Activated CD4-positive, alpha-beta T cell treated with anti-CD3 and anti-CD28 coated beads for 36 hours (primary cell): ENCODE results near the gene SFRP2. TPM values are rescaled to one million over a fixed set of nuclear protein-coding genes. Genes with fewer than 3 reads are reported as not detected.

ENCODE experiments used
- ATAC-seq: fragments of 200-7000 bp; cut with Tn5 transposase; one replicate; pipeline ENCODE4 v1.10.0; 2021; ENCODE audit warnings: mild to moderate bottlenecking, moderate library complexity
- CTCF ChIA-PET: fragments of 350-600 bp; sonication (Branson Sonifier 250); formaldehyde crosslinking; loops from one replicate; lab custom pipeline; 2021; ENCODE audit warnings: antibody characterized with exemption; lab: Charles Lee
- POLR2A ChIA-PET: fragments of 350-600 bp; sonication (Branson Sonifier 250); formaldehyde crosslinking; loops from one replicate; lab custom pipeline; 2021; ENCODE audit warnings: antibody characterized with exemption, inconsistent platforms; lab: Charles Lee
- DNase-seq: peaks from one replicate; pipeline ENCODE4 v3.0.0-alpha.2; 2020
- H3K27ac Mint-ChIP-seq: one replicate; pipeline ENCODE4 v1.8.0; 2021; ENCODE audit warnings: mixed read lengths
- H3K27me3 Mint-ChIP-seq: one replicate; pipeline ENCODE4 v1.8.0; 2021; ENCODE audit warnings: mixed read lengths
- H3K36me3 Mint-ChIP-seq: one replicate; pipeline ENCODE4 v1.8.0; 2021; ENCODE audit warnings: low read depth, mixed read lengths
- H3K4me1 Mint-ChIP-seq: one replicate; pipeline ENCODE4 v1.8.0; 2021; ENCODE audit warnings: mixed read lengths
- H3K4me3 Mint-ChIP-seq: one replicate; pipeline ENCODE4 v1.8.0; 2021; ENCODE audit warnings: mild to moderate bottlenecking, moderate library complexity, mixed read lengths
- H3K9me3 Mint-ChIP-seq: one replicate; pipeline ENCODE4 v1.8.0; 2021; ENCODE audit warnings: low read depth, mixed read lengths
- intact Hi-C, 2 experiments: fragments of 100-400 bp; cut with DNase I in 1 of 2; cut with micrococcal nuclease in 1 of 2; formaldehyde crosslinking; loops; one replicate each; pipeline versions ENCODE4 v1.14.2 to v1.15.1; 2022 to 2024; cut with DNase I, micrococcal nuclease
- total RNA-seq, 2 experiments: library from RNA; stranded (reverse); gene quantifications; one replicate each; pipeline ENCODE4 v1.2.3, GENCODE V29; 2021

SFRP2 gene, protein sequence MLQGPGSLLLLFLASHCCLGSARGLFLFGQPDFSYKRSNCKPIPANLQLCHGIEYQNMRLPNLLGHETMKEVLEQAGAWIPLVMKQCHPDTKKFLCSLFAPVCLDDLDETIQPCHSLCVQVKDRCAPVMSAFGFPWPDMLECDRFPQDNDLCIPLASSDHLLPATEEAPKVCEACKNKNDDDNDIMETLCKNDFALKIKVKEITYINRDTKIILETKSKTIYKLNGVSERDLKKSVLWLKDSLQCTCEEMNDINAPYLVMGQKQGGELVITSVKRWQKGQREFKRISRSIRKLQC
- not detected for total RNA-seq

DNA sequence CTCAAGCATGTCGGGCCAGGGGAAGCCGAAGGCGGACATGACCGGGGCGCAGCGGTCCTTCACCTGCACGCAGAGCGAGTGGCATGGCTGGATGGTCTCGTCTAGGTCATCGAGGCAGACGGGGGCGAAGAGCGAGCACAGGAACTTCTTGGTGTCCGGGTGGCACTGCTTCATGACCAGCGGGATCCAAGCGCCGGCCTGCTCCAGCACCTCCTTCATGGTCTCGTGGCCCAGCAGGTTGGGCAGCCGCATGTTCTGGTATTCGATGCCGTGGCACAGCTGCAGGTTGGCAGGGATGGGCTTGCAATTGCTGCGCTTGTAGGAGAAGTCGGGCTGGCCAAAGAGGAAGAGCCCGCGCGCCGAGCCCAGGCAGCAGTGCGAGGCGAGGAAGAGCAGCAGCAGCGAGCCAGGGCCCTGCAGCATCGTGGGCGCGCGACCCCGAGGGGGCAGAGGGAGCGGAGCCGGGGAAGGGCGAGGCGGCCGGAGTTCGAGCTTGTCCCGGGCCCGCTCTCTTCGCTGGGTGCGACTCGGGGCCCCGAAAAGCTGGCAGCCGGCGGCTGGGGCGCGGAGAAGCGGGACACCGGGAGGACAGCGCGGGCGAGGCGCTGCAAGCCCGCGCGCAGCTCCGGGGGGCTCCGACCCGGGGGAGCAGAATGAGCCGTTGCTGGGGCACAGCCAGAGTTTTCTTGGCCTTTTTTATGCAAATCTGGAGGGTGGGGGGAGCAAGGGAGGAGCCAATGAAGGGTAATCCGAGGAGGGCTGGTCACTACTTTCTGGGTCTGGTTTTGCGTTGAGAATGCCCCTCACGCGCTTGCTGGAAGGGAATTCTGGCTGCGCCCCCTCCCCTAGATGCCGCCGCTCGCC is at the start of gene SFRP2:
Gene SFRP2, minus strand, starts transcription at position 671 of the 864 bp plus-strand sequence. Its CDS starts 248 bp downstream, at position 423.
- ChIA-PET CTCF (interaction anchor here (3.2 kb wide), 1 partner anchor 230 kb away, joined by 16 read pairs; no protein-coding TSS in a partner anchor), POLR2A (no interaction called here)
- Mint-ChIP-seq H3K27me3 (peaks cover 72% of the 10 kb centered on the region), H3K4me3 (peak within 1 kb of the TSS; percentile 57), H3K4me1 (peaks cover 45% of the 10 kb centered on the region), H3K27ac (no peak within 1 kb of the TSS), H3K9me3 (no peaks in the 10 kb centered on the region), H3K36me3 (no peaks in the 10 kb centered on the region)
- ATAC-seq (no peak), DNase-seq (peak; percentile 29)
- intact Hi-C loops: loop anchor here (5.0 to 10.0 kb wide), 6 partner anchors 524 to 836 kb away; partner anchors contain the start of genes DCHS2 (in 2 of the 2) and PLRG1 (in 1 of the 2)

DNA sequence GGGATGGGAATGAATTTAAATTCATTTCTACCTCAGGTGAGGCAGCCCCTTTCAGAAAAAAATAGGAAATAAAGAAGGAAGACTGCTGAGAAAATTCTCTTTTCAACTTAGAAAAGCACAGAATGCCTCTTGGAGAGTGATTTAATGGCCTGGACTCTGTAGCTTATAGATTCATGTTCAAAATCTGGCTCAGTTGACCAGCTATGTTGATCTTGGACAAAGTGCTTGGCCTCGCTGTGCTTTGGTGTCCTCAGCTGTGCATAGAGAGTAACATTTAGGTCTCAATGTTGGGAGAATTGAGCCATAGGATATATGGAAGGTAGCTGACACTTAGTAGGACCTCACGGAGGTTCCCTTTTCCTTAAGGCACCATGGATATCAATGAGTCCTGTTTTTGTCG is 49.7 kb upstream of the SFRP2 start:
- Mint-ChIP-seq H3K4me3 (no peak overlapping the region), H3K9me3 (no peaks in the 10 kb centered on the region), H3K27ac (no peak overlapping the region), H3K4me1 (no peaks in the 10 kb centered on the region), H3K36me3 (no peaks in the 10 kb centered on the region), H3K27me3 (no peaks in the 10 kb centered on the region)
- ATAC-seq: no peak
- intact Hi-C loops: no loop called here
- ChIA-PET CTCF (interaction anchor here (0.7 to 0.9 kb wide), 2 partner anchors 9 to 11 kb away, joined by 3 read pairs; no protein-coding TSS in a partner anchor), POLR2A (no interaction called here)
- no peak for DNase-seq

DNA sequence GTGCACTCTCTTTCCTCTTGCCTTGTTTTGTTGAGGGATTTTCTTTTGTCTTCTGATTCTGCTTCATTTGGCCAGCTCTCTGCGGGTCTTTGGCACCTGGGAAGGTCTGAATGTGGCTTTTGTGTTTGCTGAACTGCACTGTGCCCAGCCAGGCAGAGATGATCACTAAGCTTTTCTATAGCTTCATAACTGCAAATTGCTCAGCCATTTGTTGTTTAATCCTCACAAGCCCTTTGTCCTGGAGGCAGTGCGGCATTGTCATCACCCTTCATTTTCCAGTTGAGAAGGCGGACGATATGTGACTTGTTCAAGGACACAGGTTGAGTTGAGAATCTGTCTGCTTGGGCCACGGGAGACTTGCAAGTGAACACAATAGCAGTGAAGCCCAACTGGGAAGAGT is 46.0 kb upstream of the SFRP2 start:
- intact Hi-C loops: no loop called here
- no peak for ATAC-seq
- Mint-ChIP-seq H3K27me3 (peaks cover 13% of the 10 kb centered on the region), H3K27ac (no peak overlapping the region), H3K4me3 (no peak overlapping the region), H3K36me3 (no peaks in the 10 kb centered on the region), H3K9me3 (no peaks in the 10 kb centered on the region), H3K4me1 (no peaks in the 10 kb centered on the region)
- no peak for DNase-seq
- POLR2A ChIA-PET: no interaction called here
- CTCF ChIA-PET: no interaction called here

DNA sequence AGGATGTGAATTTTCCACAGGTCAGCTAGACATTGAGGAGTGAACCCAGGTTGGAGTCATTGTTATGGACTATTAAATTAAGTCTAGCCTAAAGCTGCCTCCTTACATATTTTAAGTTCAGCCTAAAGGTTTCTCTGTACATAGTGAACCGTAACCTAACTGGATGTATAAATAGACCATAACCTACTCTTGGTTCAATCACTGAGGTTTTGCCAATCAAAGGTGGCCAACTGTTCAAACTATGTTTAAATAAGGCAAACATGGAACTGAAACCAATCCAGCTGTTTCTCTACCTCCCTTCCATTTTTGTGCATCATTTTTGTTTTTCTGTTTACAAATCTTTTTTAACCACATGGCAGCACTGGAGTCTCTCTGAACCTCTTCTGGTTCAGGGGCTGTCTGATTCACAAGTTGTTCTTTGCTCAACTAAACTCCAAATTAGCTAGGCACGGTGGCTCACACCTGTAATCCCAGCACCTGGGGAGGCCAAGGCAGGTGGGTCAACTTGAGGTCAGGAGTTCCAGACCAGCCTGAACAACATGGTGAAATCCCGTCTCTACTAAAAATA is 43.9 kb upstream of the SFRP2 start:
- H3K4me1 Mint-ChIP-seq: no peaks in the 10 kb centered on the region
- peaks cover 22% of the 10 kb centered on the region for H3K27me3 Mint-ChIP-seq
- intact Hi-C loops: no loop called here
- ChIA-PET CTCF (no interaction called here), POLR2A (no interaction called here)
- no peak overlapping the region for H3K27ac Mint-ChIP-seq
- DNase-seq (no peak), ATAC-seq (no peak)
- no peaks in the 10 kb centered on the region for H3K9me3 Mint-ChIP-seq
- no peak overlapping the region for H3K4me3 Mint-ChIP-seq
- no peaks in the 10 kb centered on the region for H3K36me3 Mint-ChIP-seq

DNA sequence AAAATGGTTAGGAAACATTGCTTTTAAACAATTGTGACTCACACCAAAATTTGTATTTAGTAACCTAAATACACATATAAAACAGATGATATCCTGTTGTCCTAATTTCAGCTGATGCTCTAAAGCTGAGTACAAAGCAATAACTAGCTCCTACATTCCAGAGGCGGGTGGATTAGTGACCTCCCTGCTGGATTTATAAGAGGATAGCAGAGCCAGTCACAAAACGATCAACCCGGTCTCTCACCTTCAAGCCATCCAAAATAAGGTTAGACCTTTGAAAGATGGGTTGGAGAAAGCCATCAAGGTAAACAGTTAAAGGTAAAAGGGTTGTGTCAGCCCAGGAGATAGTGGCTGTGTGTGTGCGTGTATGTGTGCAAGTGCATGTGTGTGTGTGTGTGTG is 43.2 kb upstream of the SFRP2 start:
- DNase-seq: no peak
- no peak overlapping the region for H3K4me3 Mint-ChIP-seq
- H3K4me1 Mint-ChIP-seq: no peaks in the 10 kb centered on the region
- H3K36me3 Mint-ChIP-seq: no peaks in the 10 kb centered on the region
- no peak for ATAC-seq
- no peak overlapping the region for H3K27ac Mint-ChIP-seq
- H3K9me3 Mint-ChIP-seq: no peaks in the 10 kb centered on the region
- H3K27me3 Mint-ChIP-seq: peaks cover 22% of the 10 kb centered on the region
- ChIA-PET CTCF (no interaction called here), POLR2A (no interaction called here)
- intact Hi-C loops: no loop called here

DNA sequence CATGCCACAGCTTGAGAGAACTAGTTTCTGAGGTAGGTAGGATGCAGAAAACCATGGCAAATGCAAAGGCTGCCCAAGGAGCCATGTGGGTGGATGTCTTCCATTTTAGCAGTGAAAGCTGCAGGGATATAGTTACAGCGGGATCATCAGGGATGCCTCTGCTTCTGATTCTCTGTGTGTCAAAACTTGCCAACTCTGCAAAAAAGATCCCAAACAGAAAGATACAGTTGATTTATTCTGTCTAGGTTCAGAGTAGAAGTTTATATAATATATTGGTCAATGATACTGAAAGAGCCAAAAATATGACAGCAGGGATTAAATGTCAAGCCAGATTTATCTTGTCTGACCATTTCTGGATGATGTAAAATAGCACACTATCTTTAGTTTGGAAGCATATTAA is 42.4 kb upstream of the SFRP2 start:
- Mint-ChIP-seq H3K4me1 (no peaks in the 10 kb centered on the region), H3K9me3 (no peaks in the 10 kb centered on the region), H3K27ac (no peak overlapping the region), H3K27me3 (peaks cover 22% of the 10 kb centered on the region), H3K4me3 (no peak overlapping the region), H3K36me3 (no peaks in the 10 kb centered on the region)
- ATAC-seq (no peak), DNase-seq (no peak)
- ChIA-PET POLR2A (no interaction called here), CTCF (no interaction called here)
- intact Hi-C loops: no loop called here

DNA sequence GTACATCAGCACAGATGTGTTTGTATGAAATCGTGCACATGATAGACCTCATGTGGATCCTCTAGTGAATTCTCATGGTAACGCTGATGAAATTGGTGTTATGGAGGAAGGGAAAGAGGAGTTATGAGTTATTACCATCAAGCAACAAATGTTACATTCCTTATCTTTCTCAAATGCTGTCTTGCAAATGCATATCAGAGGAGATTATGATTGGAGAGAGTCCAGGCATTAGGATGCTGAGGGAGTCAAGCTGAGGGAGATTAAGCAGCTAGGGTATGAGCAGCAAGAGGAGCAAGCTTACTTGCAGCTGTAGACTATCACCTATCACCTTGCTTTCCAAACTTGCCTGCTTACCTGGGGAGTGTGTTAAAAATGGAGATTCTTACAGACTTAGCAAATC is 36.8 kb upstream of the SFRP2 start:
- H3K27ac Mint-ChIP-seq: no peak overlapping the region
- no peak for DNase-seq
- CTCF ChIA-PET: no interaction called here

DNA sequence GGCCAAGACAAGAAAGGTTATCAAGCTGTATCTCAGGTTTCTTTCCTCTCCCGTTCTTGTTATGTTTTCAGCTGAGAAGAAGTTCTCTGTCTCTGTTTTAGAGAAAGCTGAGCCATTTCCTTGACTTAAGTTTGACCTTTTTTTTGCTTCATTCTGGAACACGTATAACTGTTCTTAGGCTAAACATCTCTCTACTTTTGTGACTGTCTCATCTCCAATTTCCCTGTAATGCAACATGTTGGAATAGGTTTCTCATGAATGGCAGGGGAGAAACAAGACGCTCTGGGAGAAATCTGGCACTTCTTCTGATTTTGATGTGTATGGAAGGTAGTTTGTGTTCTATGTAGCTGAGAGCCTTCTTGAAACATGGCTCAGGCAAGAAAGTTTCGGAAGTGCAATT is 36.2 kb upstream of the SFRP2 start:
- Mint-ChIP-seq H3K4me1 (no peaks in the 10 kb centered on the region), H3K27ac (no peak overlapping the region), H3K27me3 (peaks cover 16% of the 10 kb centered on the region), H3K9me3 (no peaks in the 10 kb centered on the region), H3K4me3 (no peak overlapping the region), H3K36me3 (no peaks in the 10 kb centered on the region)
- ChIA-PET POLR2A (no interaction called here), CTCF (no interaction called here)
- intact Hi-C loops: no loop called here
- DNase-seq (no peak), ATAC-seq (no peak)

More for the DNA sequence above, 36.8 kb upstream of the SFRP2 start:
- no peak for ATAC-seq
- Mint-ChIP-seq H3K4me3 (no peak overlapping the region), H3K36me3 (no peaks in the 10 kb centered on the region), H3K27me3 (peaks cover 20% of the 10 kb centered on the region), H3K4me1 (no peaks in the 10 kb centered on the region), H3K9me3 (no peaks in the 10 kb centered on the region)
- intact Hi-C loops: no loop called here
- POLR2A ChIA-PET: no interaction called here

DNA sequence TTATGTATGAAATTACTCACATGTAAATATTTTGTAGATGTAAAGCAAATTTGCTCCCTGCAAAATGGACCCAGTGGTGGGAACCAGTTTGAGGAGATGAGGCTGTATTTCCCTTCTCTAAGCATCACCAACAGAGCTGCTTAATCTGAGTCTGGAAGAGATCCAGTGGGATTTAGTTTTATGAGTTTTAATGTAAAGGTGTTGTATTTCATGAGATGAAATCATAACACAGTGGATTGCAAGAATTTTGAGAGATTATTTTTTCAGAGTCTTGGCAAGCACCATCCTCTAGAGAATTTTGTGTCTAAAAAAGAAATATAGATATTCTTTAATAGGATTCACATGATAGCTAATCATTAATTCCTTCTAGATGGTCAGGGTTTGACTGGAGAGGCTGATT is 35.6 kb upstream of the SFRP2 start:
- ATAC-seq (no peak), DNase-seq (no peak)
- POLR2A ChIA-PET: no interaction called here
- peaks cover 14% of the 10 kb centered on the region for H3K27me3 Mint-ChIP-seq
- H3K4me1 Mint-ChIP-seq: no peaks in the 10 kb centered on the region
- no peak overlapping the region for H3K27ac Mint-ChIP-seq
- no peaks in the 10 kb centered on the region for H3K9me3 Mint-ChIP-seq
- no peaks in the 10 kb centered on the region for H3K36me3 Mint-ChIP-seq
- CTCF ChIA-PET: no interaction called here
- no peak overlapping the region for H3K4me3 Mint-ChIP-seq
- intact Hi-C loops: no loop called here

DNA sequence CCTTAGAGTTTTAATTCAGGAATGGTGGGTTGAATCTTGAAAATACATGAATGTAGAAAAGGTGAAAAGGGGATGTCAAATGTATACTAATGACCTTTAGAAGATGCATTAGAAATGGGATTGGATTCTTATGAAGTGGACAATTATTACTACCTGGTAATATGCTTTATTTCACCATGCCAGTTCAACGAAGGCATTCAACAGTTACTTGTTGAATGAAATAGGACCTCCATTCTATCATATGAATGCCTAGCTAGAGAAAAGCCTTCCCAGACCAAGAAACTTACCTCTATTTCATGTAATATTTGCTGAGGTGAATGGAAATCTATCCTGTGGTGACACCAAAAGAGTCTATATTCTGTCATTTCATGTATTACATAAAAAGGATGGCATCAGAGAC is 34.6 kb upstream of the SFRP2 start:
- ATAC-seq: no peak
- ChIA-PET CTCF (no interaction called here), POLR2A (no interaction called here)
- no peaks in the 10 kb centered on the region for H3K9me3 Mint-ChIP-seq
- peaks cover 7% of the 10 kb centered on the region for H3K27me3 Mint-ChIP-seq
- no peaks in the 10 kb centered on the region for H3K4me1 Mint-ChIP-seq
- H3K27ac Mint-ChIP-seq: no peak overlapping the region
- intact Hi-C loops: no loop called here
- DNase-seq: no peak
- no peaks in the 10 kb centered on the region for H3K36me3 Mint-ChIP-seq
- no peak overlapping the region for H3K4me3 Mint-ChIP-seq

DNA sequence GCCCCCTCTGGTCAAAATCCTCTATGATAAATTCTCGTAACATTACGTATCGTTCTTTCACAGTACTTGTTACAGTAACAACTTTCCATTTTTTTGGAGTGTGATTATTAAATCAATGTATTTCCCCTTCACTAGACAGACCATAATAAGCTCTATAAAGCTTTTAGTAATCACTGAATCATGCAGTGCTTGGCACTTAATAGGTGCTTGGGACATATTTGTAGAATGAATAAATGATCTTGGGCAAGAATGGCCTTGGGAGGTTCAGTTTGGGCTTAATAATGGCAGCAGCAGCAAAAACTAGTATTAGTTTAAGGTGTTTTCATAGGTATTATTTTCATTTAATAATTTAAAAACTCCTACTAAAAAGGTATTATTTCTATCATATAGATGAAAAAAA is 33.4 kb upstream of the SFRP2 start:
- no peak overlapping the region for H3K4me3 Mint-ChIP-seq
- ChIA-PET CTCF (no interaction called here), POLR2A (no interaction called here)
- H3K4me1 Mint-ChIP-seq: no peaks in the 10 kb centered on the region
- H3K9me3 Mint-ChIP-seq: no peaks in the 10 kb centered on the region
- no peak overlapping the region for H3K27ac Mint-ChIP-seq
- ATAC-seq (no peak), DNase-seq (no peak)
- intact Hi-C loops: no loop called here
- H3K27me3 Mint-ChIP-seq: peaks cover 11% of the 10 kb centered on the region
- no peaks in the 10 kb centered on the region for H3K36me3 Mint-ChIP-seq
